PFSK-1 (cell line): ENCODE results near the gene NEGR1.

Experiments
- POLR2AphosphoS5 ChIP-seq: IDR thresholded peaks from 2 replicates; pipeline ENCODE4 v1.6.1; 2012; ENCODE audit warnings: low read depth, mild to moderate bottlenecking, control low read depth, low read length, moderate library complexity
- REST ChIP-seq, 2 experiments: IDR thresholded peaks; 2 replicates each; pipeline versions ENCODE4 v1.6.1 to v1.8.0; 2011 to 2012; ENCODE audit warnings: low read depth in 2 of 2, low read length in 2 of 2, control low read depth in 1 of 2, inconsistent platforms in 1 of 2, mild to moderate bottlenecking in 1 of 2, moderate library complexity in 1 of 2; ENCODE audit not compliant: insufficient read depth in 1 of 2
- SIN3A ChIP-seq: IDR thresholded peaks from 2 replicates; pipeline ENCODE4 v1.6.1; 2012; ENCODE audit warnings: mild to moderate bottlenecking, low read length, moderate library complexity, borderline replicate concordance; ENCODE audit not compliant: insufficient read depth

DNA sequence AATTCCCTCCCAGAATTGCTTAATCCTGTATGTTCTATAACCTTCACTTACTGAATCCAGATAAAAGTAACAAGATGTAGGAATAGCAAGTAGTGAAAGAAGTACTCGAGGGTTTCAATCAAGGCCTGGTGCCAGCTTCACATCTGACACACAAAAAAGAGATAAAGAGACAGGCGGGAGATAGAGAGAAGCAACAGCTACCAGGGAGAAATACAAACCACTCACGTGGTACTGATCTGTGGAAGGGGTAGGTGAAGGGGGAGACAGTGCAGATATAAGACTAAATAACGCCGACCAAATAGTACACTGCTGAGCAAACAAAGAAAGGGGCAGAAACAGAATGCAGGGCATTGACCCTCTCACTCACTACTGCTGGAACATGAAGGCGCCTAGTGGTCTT is 295.2 kb downstream of the NEGR1 start:
- TF ChIP-seq POLR2AphosphoS5, result no peak
- no peak for TF ChIP-seq REST (IDR thresholded peaks at IDR 0.05; ENCODE audit: insufficient read depth in 1 of 2, low read depth in 2 of 2, low read length in 2 of 2)
- no peak for TF ChIP-seq SIN3A
